GM12878 (cell line): Measurements from ENCODE around the gene TNKS2. TPM values are rescaled to one million over a fixed set of nuclear protein-coding genes. Genes with fewer than 3 reads are reported as not detected.

Experiments used
- CREB1 ChIP-seq: IDR thresholded peaks from 2 replicates; pipeline ENCODE4 v1.6.1; 2012; ENCODE audit warnings: low read depth, mild to moderate bottlenecking, inconsistent platforms
- SIX5 ChIP-seq: IDR thresholded peaks from 2 replicates; pipeline ENCODE4 v1.6.1; 2011; ENCODE audit warnings: mild to moderate bottlenecking, low read depth, low read length, moderate library complexity; ENCODE audit not compliant: severe bottlenecking
- SREBF2 ChIP-seq: IDR thresholded peaks from 2 replicates; pipeline ENCODE4 v1.6.1; 2012; ENCODE audit warnings: mild to moderate bottlenecking, low read length
- polyA plus RNA-seq, 11 experiments: library from polyadenylated mRNA; depleted of rRNA in 4 of 11; unstranded in 6 of 11; stranded (reverse) in 5 of 11; fragments of >200 nt; fragmentation: Nextera tagmentation in 4 of 11; fragmentation: Illumina TruSeq in 1 of 11; extraction: Ambion mirVana in 4 of 11; extraction: Trizol in 1 of 11; gene quantifications; 1 replicate in 1 of 11; 2 replicates in 10 of 11; pipeline versions ENCODE4 v1.2.1 to v1.2.3, GENCODE V29; 2011 to 2016; ENCODE audit warnings: inconsistent platforms in 2 of 11, missing spikeins in 2 of 11, low read depth in 1 of 11
- small RNA-seq: library from RNA; depleted of rRNA; stranded (forward); fragments of <200 nt; gene quantifications from one replicate; pipeline ENCODE3, GENCODE V24; 2014
- total RNA-seq, 4 experiments: library from RNA; depleted of rRNA in 3 of 4; stranded (reverse); fragments of >200 nt in 3 of 4; fragmentation: Illumina TruSeq in 1 of 4; extraction: Trizol in 1 of 4; gene quantifications; 2 replicates each; pipeline versions ENCODE4 v1.2.1 to v1.2.3, GENCODE V29; 2013 to 2021
- TF ChIP-seq, protein P1 (sequence below): IDR thresholded peaks from 2 replicates; pipeline ENCODE4 v1.6.1; 2011; ENCODE audit warnings: borderline replicate concordance, low read depth, mild to moderate bottlenecking, moderate library complexity, mixed read lengths, low read length; ENCODE audit not compliant: insufficient read depth; ENCODE audit errors: extremely low read length

TNKS2 gene
- total and polyA plus RNA-seq, 10 of the 15 experiments (the other 5 are each of a cell fraction or from before 2014, with no cell fraction given) = 2.9 to 24.2 (median 6.9) TPM

GRCh38 chr10:91910467-91910866 lies 112.2 kb downstream of the TNKS2 start (continued):
- TF ChIP-seq CREB1 (no peak), SIX5 (no peak), SREBF2 (no peak)
- TF ChIP-seq, protein P1, sequence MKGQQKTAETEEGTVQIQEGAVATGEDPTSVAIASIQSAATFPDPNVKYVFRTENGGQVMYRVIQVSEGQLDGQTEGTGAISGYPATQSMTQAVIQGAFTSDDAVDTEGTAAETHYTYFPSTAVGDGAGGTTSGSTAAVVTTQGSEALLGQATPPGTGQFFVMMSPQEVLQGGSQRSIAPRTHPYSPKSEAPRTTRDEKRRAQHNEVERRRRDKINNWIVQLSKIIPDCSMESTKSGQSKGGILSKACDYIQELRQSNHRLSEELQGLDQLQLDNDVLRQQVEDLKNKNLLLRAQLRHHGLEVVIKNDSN = no peak

Small RNAs within 50 kb of the gene (small RNA-seq; reads per million reads assigned to genes)
- gene AL359198.2 = not detected
- gene SRP9P1 = not detected

Other genes with a start within 250 kb of the TNKS2 start
- gene PPP1R3C, start 165.4 kb upstream of the TNKS2 start, total RNA-seq (2014; rRNA removed) = not detected in 2 replicates
- gene PPP1R3C, start 165.4 kb upstream of the TNKS2 start, total RNA-seq (2014; rRNA removed; fragmentation: Illumina TruSeq; extraction: Trizol) = not detected in 2 replicates
- gene PPP1R3C, start 165.4 kb upstream of the TNKS2 start, total RNA-seq (2021) = 0.16 TPM in 1 of 2 replicates, not detected in the other
- gene PPP1R3C, start 165.4 kb upstream of the TNKS2 start, polyA plus RNA-seq (2011; rRNA removed) = 0.03 TPM in 1 of 2 replicates, not detected in the other
- 0.01 and 0.08 TPM in 2 replicates for gene PPP1R3C, start 165.4 kb upstream of the TNKS2 start, polyA plus RNA-seq (2014; fragmentation: Illumina TruSeq; extraction: Trizol)
- gene PPP1R3C, start 165.4 kb upstream of the TNKS2 start, polyA plus RNA-seq (2014; fragmentation: Nextera tagmentation; extraction: Ambion mirVana) = not detected
- gene PPP1R3C, start 165.4 kb upstream of the TNKS2 start, polyA plus RNA-seq (2014; rRNA removed) = not detected in 2 replicates
- under 1 TPM; 0.05 to 0.08 TPM for gene PPP1R3C, start 165.4 kb upstream of the TNKS2 start, polyA plus RNA-seq (2016; fragmentation: Nextera tagmentation; extraction: Ambion mirVana)
- 0.11 and 0.23 TPM in 2 replicates for gene FGFBP3, start 111.1 kb downstream of the TNKS2 start, total RNA-seq (2014; rRNA removed)
- 0.18 and 0.41 TPM in 2 replicates for gene FGFBP3, start 111.1 kb downstream of the TNKS2 start, total RNA-seq (2014; rRNA removed; fragmentation: Illumina TruSeq; extraction: Trizol)
- 0.35 and 0.41 TPM in 2 replicates for gene FGFBP3, start 111.1 kb downstream of the TNKS2 start, total RNA-seq (2021)
- 0.09 and 0.23 TPM in 2 replicates for gene FGFBP3, start 111.1 kb downstream of the TNKS2 start, polyA plus RNA-seq (2011; rRNA removed)
- gene FGFBP3, start 111.1 kb downstream of the TNKS2 start, polyA plus RNA-seq (2014; fragmentation: Illumina TruSeq; extraction: Trizol) = 0.13 and 0.14 TPM in 2 replicates
- gene FGFBP3, start 111.1 kb downstream of the TNKS2 start, polyA plus RNA-seq (2014; fragmentation: Nextera tagmentation; extraction: Ambion mirVana) = under 1 TPM; 0.08 to 0.16 TPM
- 0.31 and 0.52 TPM in 2 replicates for gene FGFBP3, start 111.1 kb downstream of the TNKS2 start, polyA plus RNA-seq (2014; rRNA removed)
- 1 to 10 TPM in 1 of 2 experiments, under 1 TPM in 1; 0.56 to 1.0 TPM for gene FGFBP3, start 111.1 kb downstream of the TNKS2 start, polyA plus RNA-seq (2016; fragmentation: Nextera tagmentation; extraction: Ambion mirVana)
- 56.9 and 68.0 TPM in 2 replicates for gene BTAF1, start 125.3 kb downstream of the TNKS2 start, total RNA-seq (2014; rRNA removed)
- gene BTAF1, start 125.3 kb downstream of the TNKS2 start, total RNA-seq (2014; rRNA removed; fragmentation: Illumina TruSeq; extraction: Trizol) = 63.3 and 66.0 TPM in 2 replicates
- 54.2 and 54.6 TPM in 2 replicates for gene BTAF1, start 125.3 kb downstream of the TNKS2 start, total RNA-seq (2021)
- 157 and 230 TPM in 2 replicates for gene BTAF1, start 125.3 kb downstream of the TNKS2 start, polyA plus RNA-seq (2011; rRNA removed)
- gene BTAF1, start 125.3 kb downstream of the TNKS2 start, polyA plus RNA-seq (2014; fragmentation: Illumina TruSeq; extraction: Trizol) = 56.9 and 76.0 TPM in 2 replicates
- 10 to 100 TPM; 11.8 to 12.8 TPM for gene BTAF1, start 125.3 kb downstream of the TNKS2 start, polyA plus RNA-seq (2014; fragmentation: Nextera tagmentation; extraction: Ambion mirVana)
- 53.2 and 62.9 TPM in 2 replicates for gene BTAF1, start 125.3 kb downstream of the TNKS2 start, polyA plus RNA-seq (2014; rRNA removed)
- 10 to 100 TPM; 34.7 to 37.4 TPM for gene BTAF1, start 125.3 kb downstream of the TNKS2 start, polyA plus RNA-seq (2016; fragmentation: Nextera tagmentation; extraction: Ambion mirVana)